ENCODE data around the gene NACC1. TPM values are rescaled to one million over a fixed set of nuclear protein-coding genes. Genes with fewer than 3 reads are reported as not detected.
A peak's percentile ranks its signal among the peaks of the same experiment; 100 is the strongest.

The NACC1 gene
- total RNA-seq, 1 experiment from 2014 or later = 237 TPM

DNA sequence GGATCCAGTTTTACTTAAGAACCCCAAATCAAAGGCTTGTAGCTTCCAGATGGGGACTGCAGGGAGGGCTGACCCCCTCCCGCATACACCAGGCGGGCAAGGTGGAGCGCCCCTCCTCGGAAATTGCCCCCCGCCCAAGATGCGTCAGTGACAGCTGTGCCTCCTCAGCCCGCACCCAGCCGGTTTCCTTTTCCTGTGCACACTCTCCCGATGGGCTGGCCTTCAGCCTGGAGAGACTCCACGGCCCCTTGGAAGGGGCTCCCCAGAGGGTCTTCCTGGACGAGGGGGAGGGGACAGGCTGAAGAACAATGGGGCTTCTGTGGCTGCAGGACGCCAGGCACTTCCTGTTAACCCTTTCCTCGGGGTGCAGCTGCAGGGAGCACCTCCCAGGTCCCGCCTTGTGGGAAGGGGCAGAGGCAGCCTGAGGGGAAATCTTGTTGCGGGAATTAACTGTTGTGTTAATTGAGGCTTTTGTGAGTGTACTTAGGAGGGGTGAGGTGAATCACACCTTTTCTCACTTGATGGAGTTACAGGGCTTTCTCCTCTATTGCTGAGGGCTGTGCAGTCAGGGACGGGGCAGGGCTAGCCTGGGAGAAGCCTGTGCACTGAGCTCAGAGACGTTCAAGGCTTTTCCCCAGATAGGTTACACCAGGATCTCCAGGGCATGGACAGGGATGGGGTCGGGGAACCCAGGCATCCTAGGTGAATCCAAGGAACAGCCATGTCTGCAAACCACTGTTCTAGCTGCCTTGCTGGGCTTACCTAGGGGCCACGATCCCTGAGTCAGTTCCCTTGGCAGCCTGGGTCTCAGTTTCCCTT, 46.5 kb downstream of the NACC1 start:
- Mint-ChIP-seq H3K36me3 (no peaks in the 10 kb centered on the region), H3K9me3 (no peaks in the 10 kb centered on the region), H3K4me3 (peak overlapping the region; percentile 69), H3K27me3 (ENCODE audit: low read depth) (no peaks in the 10 kb centered on the region), H3K4me1 (peaks cover 66% of the 10 kb centered on the region), H3K27ac (peak overlapping the region; percentile 100)
- peak; percentile 50 for ATAC-seq
- CTCF ChIA-PET = interaction anchor here (0.6 to 3.5 kb wide), 11 partner anchors 9 to 633 kb away, joined by 3 to 42 read pairs (median 4); partner anchors contain the start of genes IER2, NACC1 and STX10
- POLR2A ChIA-PET = interaction anchor here (0.5 to 8.6 kb wide), 9 partner anchors 10 to 51 kb away, joined by 3 to 167 read pairs (median 4); partner anchors contain the start of genes IER2, NACC1 and STX10
- DNase-seq (ENCODE audit: low spot score) = peak; percentile 91
- no peak; the same call in 1 of the 2 replicates for TF ChIP-seq NFYB (CRISPR knock-in tag; conservative IDR thresholded peaks at IDR 0.05; ENCODE audit: low read depth)
- no peak for TF ChIP-seq CBFB (CRISPR knock-in tag; IDR thresholded peaks at IDR 0.05; ENCODE audit: low read depth)
- TF ChIP-seq, protein P1, sequence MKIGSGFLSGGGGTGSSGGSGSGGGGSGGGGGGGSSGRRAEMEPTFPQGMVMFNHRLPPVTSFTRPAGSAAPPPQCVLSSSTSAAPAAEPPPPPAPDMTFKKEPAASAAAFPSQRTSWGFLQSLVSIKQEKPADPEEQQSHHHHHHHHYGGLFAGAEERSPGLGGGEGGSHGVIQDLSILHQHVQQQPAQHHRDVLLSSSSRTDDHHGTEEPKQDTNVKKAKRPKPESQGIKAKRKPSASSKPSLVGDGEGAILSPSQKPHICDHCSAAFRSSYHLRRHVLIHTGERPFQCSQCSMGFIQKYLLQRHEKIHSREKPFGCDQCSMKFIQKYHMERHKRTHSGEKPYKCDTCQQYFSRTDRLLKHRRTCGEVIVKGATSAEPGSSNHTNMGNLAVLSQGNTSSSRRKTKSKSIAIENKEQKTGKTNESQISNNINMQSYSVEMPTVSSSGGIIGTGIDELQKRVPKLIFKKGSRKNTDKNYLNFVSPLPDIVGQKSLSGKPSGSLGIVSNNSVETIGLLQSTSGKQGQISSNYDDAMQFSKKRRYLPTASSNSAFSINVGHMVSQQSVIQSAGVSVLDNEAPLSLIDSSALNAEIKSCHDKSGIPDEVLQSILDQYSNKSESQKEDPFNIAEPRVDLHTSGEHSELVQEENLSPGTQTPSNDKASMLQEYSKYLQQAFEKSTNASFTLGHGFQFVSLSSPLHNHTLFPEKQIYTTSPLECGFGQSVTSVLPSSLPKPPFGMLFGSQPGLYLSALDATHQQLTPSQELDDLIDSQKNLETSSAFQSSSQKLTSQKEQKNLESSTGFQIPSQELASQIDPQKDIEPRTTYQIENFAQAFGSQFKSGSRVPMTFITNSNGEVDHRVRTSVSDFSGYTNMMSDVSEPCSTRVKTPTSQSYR (CRISPR knock-in tag; IDR thresholded peaks at IDR 0.05) = peak; percentile 99
- TF ChIP-seq ZNF416 (CRISPR knock-in tag; IDR thresholded peaks at IDR 0.05) = no peak
- no peak for TF ChIP-seq NR1H2 (CRISPR knock-in tag; IDR thresholded peaks at IDR 0.05)
- TF ChIP-seq TEAD4 (CRISPR knock-in tag; IDR thresholded peaks at IDR 0.05) = no peak
- TF ChIP-seq, protein P2, sequence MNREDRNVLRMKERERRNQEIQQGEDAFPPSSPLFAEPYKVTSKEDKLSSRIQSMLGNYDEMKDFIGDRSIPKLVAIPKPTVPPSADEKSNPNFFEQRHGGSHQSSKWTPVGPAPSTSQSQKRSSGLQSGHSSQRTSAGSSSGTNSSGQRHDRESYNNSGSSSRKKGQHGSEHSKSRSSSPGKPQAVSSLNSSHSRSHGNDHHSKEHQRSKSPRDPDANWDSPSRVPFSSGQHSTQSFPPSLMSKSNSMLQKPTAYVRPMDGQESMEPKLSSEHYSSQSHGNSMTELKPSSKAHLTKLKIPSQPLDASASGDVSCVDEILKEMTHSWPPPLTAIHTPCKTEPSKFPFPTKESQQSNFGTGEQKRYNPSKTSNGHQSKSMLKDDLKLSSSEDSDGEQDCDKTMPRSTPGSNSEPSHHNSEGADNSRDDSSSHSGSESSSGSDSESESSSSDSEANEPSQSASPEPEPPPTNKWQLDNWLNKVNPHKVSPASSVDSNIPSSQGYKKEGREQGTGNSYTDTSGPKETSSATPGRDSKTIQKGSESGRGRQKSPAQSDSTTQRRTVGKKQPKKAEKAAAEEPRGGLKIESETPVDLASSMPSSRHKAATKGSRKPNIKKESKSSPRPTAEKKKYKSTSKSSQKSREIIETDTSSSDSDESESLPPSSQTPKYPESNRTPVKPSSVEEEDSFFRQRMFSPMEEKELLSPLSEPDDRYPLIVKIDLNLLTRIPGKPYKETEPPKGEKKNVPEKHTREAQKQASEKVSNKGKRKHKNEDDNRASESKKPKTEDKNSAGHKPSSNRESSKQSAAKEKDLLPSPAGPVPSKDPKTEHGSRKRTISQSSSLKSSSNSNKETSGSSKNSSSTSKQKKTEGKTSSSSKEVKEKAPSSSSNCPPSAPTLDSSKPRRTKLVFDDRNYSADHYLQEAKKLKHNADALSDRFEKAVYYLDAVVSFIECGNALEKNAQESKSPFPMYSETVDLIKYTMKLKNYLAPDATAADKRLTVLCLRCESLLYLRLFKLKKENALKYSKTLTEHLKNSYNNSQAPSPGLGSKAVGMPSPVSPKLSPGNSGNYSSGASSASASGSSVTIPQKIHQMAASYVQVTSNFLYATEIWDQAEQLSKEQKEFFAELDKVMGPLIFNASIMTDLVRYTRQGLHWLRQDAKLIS (CRISPR knock-in tag; IDR thresholded peaks at IDR 0.05; ENCODE audit: borderline replicate concordance) = peak; percentile 62; the same call in 1 of the 2 replicates
- TF ChIP-seq KAT7 (CRISPR knock-in tag; IDR thresholded peaks at IDR 0.05; ENCODE audit: borderline replicate concordance) = no peak
- no peak for TF ChIP-seq JUN (CRISPR knock-in tag; IDR thresholded peaks at IDR 0.05)
- TF ChIP-seq, protein P3, sequence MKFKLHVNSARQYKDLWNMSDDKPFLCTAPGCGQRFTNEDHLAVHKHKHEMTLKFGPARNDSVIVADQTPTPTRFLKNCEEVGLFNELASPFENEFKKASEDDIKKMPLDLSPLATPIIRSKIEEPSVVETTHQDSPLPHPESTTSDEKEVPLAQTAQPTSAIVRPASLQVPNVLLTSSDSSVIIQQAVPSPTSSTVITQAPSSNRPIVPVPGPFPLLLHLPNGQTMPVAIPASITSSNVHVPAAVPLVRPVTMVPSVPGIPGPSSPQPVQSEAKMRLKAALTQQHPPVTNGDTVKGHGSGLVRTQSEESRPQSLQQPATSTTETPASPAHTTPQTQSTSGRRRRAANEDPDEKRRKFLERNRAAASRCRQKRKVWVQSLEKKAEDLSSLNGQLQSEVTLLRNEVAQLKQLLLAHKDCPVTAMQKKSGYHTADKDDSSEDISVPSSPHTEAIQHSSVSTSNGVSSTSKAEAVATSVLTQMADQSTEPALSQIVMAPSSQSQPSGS (CRISPR knock-in tag; IDR thresholded peaks at IDR 0.05; ENCODE audit: borderline replicate concordance, low read depth) = no peak
- peak; percentile 69; the same call in 1 of the 2 replicates for TF ChIP-seq ZNF219 (CRISPR knock-in tag; IDR thresholded peaks at IDR 0.05; ENCODE audit: borderline replicate concordance)
- TF ChIP-seq CREM (CRISPR knock-in tag; IDR thresholded peaks at IDR 0.05) = peak; percentile 49; the same call in 1 of the 2 replicates
- TF ChIP-seq SP1 (CRISPR knock-in tag; conservative IDR thresholded peaks at IDR 0.05) = peak; percentile 93
- no peak for TF ChIP-seq NR3C1 (CRISPR knock-in tag; conservative IDR thresholded peaks at IDR 0.05; ENCODE audit: low read depth)
- TF ChIP-seq NFATC4 (CRISPR knock-in tag; IDR thresholded peaks at IDR 0.05) = no peak; the same call in 1 of the 2 replicates
- TF ChIP-seq, protein P4, sequence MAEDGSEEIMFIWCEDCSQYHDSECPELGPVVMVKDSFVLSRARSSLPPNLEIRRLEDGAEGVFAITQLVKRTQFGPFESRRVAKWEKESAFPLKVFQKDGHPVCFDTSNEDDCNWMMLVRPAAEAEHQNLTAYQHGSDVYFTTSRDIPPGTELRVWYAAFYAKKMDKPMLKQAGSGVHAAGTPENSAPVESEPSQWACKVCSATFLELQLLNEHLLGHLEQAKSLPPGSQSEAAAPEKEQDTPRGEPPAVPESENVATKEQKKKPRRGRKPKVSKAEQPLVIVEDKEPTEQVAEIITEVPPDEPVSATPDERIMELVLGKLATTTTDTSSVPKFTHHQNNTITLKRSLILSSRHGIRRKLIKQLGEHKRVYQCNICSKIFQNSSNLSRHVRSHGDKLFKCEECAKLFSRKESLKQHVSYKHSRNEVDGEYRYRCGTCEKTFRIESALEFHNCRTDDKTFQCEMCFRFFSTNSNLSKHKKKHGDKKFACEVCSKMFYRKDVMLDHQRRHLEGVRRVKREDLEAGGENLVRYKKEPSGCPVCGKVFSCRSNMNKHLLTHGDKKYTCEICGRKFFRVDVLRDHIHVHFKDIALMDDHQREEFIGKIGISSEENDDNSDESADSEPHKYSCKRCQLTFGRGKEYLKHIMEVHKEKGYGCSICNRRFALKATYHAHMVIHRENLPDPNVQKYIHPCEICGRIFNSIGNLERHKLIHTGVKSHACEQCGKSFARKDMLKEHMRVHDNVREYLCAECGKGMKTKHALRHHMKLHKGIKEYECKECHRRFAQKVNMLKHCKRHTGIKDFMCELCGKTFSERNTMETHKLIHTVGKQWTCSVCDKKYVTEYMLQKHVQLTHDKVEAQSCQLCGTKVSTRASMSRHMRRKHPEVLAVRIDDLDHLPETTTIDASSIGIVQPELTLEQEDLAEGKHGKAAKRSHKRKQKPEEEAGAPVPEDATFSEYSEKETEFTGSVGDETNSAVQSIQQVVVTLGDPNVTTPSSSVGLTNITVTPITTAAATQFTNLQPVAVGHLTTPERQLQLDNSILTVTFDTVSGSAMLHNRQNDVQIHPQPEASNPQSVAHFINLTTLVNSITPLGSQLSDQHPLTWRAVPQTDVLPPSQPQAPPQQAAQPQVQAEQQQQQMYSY (CRISPR knock-in tag; IDR thresholded peaks at IDR 0.05) = no peak
- TF ChIP-seq, protein P5, sequence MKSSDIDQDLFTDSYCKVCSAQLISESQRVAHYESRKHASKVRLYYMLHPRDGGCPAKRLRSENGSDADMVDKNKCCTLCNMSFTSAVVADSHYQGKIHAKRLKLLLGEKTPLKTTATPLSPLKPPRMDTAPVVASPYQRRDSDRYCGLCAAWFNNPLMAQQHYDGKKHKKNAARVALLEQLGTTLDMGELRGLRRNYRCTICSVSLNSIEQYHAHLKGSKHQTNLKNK (CRISPR knock-in tag; IDR thresholded peaks at IDR 0.05) = no peak; the same call in 1 of the 2 replicates
- TF ChIP-seq, protein P6, sequence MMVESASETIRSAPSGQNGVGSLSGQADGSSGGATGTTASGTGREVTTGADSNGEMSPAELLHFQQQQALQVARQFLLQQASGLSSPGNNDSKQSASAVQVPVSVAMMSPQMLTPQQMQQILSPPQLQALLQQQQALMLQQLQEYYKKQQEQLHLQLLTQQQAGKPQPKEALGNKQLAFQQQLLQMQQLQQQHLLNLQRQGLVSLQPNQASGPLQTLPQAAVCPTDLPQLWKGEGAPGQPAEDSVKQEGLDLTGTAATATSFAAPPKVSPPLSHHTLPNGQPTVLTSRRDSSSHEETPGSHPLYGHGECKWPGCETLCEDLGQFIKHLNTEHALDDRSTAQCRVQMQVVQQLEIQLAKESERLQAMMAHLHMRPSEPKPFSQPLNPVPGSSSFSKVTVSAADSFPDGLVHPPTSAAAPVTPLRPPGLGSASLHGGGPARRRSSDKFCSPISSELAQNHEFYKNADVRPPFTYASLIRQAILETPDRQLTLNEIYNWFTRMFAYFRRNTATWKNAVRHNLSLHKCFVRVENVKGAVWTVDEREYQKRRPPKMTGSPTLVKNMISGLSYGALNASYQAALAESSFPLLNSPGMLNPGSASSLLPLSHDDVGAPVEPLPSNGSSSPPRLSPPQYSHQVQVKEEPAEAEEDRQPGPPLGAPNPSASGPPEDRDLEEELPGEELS (CRISPR knock-in tag; IDR thresholded peaks at IDR 0.05) = peak; percentile 91; the same call in 1 of the 2 replicates
